H1 (cell line): ENCODE data around the gene SEMA3B. TPM values are rescaled to one million over a fixed set of nuclear protein-coding genes. Genes with fewer than 3 reads are reported as not detected.

Experiments
- CREB1 ChIP-seq: IDR thresholded peaks from 2 replicates; pipeline ENCODE4 v1.6.1; 2012; ENCODE audit warnings: inconsistent platforms
- polyA plus RNA-seq, 7 experiments: library from polyadenylated mRNA; depleted of rRNA in 3 of 7; stranded (reverse) in 5 of 7; unstranded in 2 of 7; fragments of >200 nt in 5 of 7; fragments of 200-250 nt in 2 of 7; gene quantifications; 1 replicate in 5 of 7; 2 replicates in 1 of 7; 4 replicates in 1 of 7; pipeline versions ENCODE4 v1.2.1 to v1.2.3, GENCODE V29; 2011 to 2013; ENCODE audit warnings: missing spikeins in 2 of 7, mixed read lengths in 2 of 7
- total RNA-seq: library from RNA; stranded (reverse); fragmentation: NEBNext Ultra II Directional; extraction: Animal tissue kit (Norgen Biotek cat#: 25700); gene quantifications from 2 replicates; pipeline ENCODE4 v1.2.1, GENCODE V29; 2021
- TF ChIP-seq, protein P1 (sequence below): fragments of 300-600 bp; sonication (generic); IDR thresholded peaks from 2 replicates; pipeline ENCODE4 v1.7.1; 2012; ENCODE audit warnings: low read length, moderate library complexity, mild to moderate bottlenecking, inconsistent platforms; ENCODE audit not compliant: insufficient replicate concordance

SEMA3B gene
- total and polyA plus RNA-seq, 2 of the 8 experiments (the other 6 are each of a cell fraction or from before 2014, with no cell fraction given): 3.0 to 4.7 TPM

GRCh38 chr3:50318163-50318562 is 49.2 kb downstream of the SEMA3B start (continued):
- TF ChIP-seq, protein P1, sequence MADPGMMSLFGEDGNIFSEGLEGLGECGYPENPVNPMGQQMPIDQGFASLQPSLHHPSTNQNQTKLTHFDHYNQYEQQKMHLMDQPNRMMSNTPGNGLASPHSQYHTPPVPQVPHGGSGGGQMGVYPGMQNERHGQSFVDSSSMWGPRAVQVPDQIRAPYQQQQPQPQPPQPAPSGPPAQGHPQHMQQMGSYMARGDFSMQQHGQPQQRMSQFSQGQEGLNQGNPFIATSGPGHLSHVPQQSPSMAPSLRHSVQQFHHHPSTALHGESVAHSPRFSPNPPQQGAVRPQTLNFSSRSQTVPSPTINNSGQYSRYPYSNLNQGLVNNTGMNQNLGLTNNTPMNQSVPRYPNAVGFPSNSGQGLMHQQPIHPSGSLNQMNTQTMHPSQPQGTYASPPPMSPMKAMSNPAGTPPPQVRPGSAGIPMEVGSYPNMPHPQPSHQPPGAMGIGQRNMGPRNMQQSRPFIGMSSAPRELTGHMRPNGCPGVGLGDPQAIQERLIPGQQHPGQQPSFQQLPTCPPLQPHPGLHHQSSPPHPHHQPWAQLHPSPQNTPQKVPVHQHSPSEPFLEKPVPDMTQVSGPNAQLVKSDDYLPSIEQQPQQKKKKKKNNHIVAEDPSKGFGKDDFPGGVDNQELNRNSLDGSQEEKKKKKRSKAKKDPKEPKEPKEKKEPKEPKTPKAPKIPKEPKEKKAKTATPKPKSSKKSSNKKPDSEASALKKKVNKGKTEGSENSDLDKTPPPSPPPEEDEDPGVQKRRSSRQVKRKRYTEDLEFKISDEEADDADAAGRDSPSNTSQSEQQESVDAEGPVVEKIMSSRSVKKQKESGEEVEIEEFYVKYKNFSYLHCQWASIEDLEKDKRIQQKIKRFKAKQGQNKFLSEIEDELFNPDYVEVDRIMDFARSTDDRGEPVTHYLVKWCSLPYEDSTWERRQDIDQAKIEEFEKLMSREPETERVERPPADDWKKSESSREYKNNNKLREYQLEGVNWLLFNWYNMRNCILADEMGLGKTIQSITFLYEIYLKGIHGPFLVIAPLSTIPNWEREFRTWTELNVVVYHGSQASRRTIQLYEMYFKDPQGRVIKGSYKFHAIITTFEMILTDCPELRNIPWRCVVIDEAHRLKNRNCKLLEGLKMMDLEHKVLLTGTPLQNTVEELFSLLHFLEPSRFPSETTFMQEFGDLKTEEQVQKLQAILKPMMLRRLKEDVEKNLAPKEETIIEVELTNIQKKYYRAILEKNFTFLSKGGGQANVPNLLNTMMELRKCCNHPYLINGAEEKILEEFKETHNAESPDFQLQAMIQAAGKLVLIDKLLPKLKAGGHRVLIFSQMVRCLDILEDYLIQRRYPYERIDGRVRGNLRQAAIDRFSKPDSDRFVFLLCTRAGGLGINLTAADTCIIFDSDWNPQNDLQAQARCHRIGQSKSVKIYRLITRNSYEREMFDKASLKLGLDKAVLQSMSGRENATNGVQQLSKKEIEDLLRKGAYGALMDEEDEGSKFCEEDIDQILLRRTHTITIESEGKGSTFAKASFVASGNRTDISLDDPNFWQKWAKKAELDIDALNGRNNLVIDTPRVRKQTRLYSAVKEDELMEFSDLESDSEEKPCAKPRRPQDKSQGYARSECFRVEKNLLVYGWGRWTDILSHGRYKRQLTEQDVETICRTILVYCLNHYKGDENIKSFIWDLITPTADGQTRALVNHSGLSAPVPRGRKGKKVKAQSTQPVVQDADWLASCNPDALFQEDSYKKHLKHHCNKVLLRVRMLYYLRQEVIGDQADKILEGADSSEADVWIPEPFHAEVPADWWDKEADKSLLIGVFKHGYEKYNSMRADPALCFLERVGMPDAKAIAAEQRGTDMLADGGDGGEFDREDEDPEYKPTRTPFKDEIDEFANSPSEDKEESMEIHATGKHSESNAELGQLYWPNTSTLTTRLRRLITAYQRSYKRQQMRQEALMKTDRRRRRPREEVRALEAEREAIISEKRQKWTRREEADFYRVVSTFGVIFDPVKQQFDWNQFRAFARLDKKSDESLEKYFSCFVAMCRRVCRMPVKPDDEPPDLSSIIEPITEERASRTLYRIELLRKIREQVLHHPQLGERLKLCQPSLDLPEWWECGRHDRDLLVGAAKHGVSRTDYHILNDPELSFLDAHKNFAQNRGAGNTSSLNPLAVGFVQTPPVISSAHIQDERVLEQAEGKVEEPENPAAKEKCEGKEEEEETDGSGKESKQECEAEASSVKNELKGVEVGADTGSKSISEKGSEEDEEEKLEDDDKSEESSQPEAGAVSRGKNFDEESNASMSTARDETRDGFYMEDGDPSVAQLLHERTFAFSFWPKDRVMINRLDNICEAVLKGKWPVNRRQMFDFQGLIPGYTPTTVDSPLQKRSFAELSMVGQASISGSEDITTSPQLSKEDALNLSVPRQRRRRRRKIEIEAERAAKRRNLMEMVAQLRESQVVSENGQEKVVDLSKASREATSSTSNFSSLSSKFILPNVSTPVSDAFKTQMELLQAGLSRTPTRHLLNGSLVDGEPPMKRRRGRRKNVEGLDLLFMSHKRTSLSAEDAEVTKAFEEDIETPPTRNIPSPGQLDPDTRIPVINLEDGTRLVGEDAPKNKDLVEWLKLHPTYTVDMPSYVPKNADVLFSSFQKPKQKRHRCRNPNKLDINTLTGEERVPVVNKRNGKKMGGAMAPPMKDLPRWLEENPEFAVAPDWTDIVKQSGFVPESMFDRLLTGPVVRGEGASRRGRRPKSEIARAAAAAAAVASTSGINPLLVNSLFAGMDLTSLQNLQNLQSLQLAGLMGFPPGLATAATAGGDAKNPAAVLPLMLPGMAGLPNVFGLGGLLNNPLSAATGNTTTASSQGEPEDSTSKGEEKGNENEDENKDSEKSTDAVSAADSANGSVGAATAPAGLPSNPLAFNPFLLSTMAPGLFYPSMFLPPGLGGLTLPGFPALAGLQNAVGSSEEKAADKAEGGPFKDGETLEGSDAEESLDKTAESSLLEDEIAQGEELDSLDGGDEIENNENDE: no peak
- no peak for TF ChIP-seq CREB1
